HG03460 (cell line): ENCODE measurements around the gene SPATA20.

Experiments used
- ATAC-seq: cut with Tn5 transposase; IDR thresholded peaks from one replicate; pipeline ENCODE4 v1.9.1; 2021; ENCODE audit not compliant: unreplicated experiment

SPATA20 gene

DNA sequence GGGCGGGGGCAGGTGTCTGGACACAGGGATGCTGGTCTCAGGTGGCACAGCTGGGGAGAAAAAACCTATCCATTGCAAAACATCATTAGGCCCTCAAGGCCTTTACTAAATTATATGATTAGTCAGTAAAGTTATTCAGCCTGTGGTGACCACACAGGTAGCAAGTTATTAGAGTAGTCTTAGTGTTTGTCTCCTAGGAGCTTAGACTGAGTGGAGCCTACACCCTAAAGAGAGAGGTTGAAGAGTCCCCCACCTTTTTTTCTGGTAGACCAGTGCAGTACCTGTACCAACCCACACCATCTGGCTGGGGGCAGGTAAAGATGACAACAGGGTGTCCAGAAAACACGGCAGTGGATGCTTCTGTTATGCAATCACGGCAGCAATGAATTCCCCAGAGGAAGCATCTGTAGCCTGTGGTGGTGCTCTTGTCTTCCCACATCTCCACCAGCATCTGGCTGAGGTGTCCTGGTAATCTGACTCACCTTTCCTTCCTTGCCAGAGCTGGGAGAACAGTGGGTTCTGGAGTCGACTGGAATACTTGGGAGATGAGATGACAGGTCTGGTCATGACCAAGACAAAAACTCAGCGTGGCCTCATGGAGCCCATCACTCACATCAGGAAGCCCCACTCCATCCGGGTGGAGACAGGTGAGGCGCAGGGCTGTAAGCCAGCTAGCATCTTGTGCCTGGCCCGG lies 27.7 kb upstream of the SPATA20 start:
- ATAC-seq = no peak

DNA sequence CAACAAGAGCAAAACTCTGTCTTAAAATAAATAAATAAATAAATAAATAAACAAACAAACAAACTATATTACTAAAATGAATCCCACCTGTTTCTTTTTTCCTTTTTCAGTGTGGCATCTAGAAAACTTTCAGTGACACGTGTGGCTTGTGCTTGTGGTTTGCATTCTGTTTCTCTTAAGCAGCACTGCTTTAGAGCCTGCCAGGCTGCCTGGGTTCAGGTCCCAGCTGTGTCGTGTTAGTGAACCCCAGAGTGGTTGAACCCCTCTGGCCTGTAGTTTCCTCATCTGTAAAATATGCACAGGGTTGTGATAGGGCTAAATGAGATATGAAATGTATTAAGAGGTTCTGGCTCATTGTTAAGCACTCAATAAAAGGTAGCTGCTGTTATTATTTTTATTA lies 26.5 kb upstream of the SPATA20 start:
- no peak for ATAC-seq

DNA sequence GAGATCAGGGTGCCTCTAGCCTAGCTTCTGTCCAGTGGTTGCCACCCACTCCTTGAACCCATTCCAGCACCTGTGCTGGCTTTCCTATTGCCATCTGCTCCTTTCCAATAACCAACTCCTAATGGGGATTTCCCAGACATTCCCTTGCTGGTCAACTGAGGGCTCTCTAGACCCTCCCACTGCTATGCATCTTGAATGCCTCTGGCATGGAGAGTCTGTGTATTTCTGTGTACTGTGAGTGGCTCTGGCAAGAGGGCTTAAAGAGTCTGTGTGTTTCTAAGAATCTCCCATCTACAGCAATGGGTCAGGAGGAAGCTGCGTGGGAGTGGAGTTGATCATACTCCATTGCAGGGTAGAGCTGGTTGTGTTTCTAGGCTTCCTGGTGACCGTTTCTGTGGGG lies 25.5 kb upstream of the SPATA20 start:
- ATAC-seq = no peak

DNA sequence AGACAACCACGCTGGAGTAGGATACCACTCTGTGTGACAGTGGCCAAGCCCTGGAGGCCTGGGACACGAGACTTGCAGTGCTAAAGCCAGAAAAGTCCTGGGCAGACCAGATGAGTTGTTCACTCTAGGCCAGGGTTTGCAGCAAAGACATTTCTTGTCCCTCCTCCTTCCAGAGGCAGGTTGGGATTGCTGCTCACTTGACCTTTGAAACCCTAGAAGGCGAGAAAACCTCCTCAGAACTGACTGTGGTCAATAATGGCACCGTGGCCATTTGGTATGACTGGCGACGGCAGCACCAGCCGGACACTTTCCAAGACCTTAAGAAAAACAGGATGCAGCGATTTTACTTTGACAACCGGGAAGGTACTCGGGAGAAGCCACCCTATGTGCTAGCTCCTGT lies 24.2 kb upstream of the SPATA20 start:
- no peak for ATAC-seq

DNA sequence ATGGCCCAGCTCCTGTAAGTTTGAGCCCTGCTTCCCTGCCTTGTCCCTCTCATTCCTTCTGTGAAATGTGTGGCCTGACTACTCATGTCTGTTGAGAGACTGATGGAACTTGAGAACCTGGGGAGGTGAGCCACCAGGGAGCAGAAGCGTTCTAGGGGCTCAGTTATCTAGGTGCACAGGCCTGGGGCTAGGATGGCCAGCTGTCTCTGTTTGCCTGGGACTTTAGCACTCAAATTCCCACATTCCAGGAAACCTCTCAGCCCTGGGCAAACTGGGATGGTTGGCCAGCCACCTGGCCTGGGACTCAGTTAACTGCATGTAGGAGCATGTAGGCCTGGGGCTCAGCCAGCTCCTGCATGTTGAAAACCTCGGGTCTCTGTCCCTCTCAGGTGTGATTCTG lies 23.8 kb upstream of the SPATA20 start:
- no peak for ATAC-seq

DNA sequence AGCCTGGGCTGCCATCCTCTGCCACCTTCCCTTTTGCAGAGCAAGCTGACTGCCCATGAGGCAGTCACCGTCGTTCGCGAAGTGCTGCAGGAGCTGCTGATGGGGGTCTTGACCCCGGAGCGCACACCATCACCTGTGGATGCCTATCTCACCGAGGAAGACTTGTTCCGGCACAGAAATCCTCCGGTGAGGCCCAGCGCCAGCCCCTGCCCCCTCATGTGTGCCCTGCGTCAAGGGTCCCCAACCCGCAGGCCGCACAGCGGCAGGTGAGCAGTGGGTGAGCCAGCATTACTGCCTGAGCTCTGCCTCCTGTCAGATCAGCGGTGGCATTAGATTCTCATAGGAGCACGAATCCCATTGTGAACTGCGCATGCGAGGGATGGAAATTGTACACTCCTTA lies 22.1 kb upstream of the SPATA20 start:
- no peak for ATAC-seq

DNA sequence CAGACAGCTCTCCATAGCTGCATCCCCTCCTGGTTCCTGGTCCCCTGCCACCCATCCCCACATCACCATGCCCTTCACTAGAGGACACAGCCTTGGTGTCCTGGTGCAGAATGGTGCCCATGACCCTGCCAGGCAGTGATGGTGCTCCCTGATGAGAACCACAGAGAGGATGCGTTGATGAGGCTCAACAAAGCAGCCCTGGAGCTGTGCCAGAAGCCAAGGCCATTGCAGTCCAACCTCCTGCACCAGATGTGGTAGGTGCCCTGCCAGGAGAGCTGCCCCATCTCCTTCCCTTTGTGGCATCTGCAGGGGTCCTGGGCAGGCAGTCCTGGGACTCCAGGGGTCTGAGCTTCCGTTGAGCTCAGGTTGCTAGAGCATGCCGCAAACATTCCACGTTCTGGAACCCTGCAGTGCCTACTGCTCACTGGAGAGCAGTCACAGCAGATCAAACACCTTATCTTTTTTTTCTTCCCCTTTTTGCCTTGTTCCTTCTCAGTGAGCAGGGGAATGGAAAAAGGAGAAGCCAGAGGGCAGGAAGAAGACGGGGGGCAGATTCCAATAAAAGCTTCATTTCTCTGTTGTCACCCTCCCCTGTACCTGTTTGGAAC lies 19.7 kb upstream of the SPATA20 start:
- no peak for ATAC-seq

DNA sequence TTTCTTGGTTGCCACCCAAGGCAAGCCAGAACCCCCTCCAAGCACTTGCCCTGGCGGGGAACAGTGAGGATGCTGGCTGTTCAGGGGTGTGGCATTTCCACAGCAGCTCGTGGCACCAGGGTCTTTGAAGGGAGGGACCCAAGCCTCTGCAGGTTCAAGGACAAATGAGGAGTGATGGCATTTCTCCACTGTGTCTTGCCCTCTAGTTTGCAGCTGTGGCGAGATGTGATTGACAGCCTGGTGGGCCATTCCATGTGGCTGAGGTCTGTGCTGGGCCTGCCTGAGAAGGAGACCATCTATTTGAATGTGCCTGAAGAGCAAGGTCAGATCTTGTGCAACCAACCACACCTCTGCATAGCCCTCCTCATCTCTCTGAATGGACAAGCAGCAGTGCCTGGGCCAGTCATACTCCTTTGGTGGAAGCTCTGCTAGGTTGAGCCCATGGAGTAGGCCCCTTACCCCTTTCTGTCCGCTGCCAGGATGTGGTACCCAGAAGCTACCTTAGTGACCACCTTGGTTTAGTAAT lies 19.0 kb upstream of the SPATA20 start:
- ATAC-seq = no peak

DNA sequence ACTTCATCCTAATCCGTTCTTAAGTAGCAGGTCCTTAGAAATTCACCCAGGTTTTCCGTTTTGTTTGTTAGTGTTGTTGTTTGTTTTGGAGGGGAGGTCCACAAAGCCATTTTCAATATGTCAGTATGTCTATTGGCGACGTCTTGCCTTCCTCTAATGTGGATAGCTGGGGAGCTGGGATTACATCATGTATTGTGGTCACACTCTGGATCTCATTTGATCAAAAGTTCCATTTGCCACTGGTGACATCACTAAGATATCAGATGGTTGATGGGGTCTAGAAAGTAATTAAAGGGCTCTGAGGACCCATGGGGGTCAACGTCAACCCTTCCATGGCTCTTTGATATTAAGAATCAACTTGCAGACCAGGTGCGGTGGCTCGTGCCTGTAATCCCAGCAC lies 17.1 kb upstream of the SPATA20 start:
- ATAC-seq = no peak

DNA sequence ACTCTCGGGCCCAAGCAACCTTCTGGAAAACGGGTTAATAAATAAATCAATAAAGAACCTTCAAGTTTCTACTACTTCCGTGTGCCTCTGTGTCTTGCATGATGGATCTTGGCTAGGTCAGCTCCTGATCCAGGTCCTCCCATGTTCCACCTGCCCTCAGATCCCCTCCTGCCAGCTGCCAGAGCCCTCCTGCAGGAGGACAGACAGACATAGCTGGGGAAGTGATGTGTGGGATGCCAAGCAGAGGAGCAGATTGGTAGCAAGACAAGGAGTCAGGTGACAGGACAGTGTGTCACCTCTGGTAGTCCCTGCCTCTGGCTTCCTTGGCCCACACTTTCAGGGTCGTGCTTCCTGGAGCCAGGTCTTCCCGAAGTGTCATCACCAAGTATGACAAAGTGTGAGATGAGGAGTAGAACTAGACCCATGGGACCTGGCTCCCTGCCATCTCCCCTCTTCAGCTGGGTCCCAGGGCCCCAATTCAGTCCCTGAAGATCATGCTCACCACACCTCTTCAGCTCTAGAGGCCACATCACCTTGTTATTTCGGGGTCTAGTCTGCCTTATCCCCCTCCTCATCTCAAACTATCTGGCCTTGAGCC lies 15.4 kb upstream of the SPATA20 start:
- ATAC-seq = no peak

DNA sequence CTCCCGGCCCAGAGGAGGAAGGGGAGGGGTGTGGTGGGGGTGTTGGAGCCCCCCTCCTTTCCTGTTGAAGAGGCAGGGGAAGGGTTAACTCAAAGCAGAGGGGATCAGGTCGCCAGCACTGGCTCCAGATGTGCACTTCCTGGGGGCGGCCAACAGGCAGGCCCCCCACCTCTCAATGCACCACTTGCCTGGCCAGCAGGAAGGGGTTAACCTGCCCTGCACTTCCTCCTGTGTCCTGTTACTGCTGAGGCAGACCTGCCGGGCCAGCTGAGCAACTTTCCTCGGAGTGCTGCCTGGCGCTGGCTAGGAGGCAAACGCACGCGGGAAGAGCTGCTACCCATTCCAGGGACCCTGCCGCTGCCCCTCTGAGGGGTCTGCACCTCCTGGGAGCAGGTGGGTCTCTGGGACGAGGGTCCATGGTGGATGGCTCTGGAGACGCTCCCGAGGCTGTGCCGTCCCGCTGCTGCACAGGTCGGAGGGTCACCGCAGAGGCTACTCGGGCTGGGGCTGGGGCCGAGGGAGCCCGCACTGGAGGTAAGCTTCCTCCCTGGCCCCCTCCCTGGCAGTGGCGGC lies 14.4 kb upstream of the SPATA20 start, which contains the start of gene EPN3:
EPN3 (plus strand) TSS at position 284 of the 573 bp plus-strand sequence. CDS start 3,822 bp downstream, outside the sequence.
- no peak for ATAC-seq

DNA sequence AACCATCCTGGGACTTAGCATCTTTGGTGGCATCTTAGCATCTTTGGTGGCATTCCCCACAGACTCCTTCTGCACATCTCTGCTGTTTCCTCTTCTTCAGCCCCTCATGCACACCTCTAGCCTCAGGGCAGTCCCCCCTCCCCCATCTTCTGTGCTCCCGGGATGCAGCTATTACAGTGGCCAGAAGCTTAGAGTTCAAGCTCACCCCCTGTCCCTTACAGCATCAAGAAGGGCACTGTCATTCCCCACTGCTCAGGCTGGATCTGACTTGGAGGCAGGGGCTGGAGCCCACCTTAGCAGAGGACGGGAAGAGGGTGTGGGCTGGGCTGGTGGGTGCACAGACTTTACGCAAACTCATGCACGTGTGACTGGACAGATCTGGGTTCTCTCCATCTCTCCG lies 13.8 kb upstream of the SPATA20 start:
- no peak for ATAC-seq

DNA sequence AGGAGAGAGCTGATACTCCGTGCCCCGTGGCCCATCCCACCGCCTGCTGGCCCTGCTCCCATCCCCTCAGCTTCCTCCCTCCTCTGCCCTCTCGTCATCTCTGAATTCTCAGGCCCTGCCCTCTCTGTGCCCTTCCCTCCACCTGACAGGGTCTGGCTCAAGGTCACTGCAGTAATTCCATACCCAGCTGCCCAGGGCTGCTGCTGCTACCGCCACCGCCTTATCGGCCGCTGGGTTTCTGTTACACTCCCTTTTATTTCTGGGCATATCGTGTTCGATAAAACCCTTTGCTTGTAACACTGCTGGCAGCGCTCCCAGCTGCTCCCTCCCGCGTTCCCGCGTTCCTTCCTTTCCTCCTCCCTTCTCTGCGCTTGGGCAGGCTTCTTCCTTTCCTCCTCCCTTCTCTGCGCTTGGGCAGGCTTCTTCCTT lies 13.2 kb upstream of the SPATA20 start:
- ATAC-seq = no peak

DNA sequence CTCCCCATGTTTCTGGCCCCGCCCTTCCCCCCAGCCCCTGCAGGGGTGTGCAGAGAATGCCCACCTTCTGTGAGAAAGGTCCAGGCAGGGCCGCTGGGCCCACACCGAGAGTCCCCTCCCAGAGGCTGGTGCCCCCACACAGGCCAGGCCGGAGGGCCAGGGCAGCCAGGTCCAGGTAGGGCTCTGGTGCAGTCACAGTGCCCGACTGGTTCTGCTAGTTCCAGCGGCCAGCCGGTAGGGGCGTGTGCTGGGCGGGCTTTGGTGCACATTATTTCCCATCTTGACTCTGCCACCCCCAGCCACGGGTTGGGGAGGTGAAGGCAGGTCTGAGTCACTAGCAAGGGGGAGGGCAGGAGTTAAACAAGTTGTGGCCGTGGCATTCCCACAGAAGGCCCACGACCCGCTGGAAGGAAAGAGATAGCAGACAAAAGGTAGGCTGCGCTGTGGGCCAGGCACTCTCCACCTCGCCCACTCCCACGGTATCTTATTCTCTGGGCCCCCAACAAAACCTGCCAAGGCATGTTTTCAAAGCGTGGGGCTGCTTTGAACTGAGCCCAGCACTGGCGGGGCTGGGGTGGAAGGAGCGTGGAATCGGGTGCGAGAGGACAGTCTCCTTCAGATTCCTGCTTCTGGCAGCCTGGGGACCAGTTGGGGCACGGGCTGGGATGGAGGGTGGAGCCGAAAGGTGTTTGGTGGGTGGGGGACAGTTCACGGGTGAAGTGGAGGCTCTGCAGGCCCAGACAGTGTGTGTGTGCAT lies 12.6 kb upstream of the SPATA20 start:
- ATAC-seq = no peak

DNA sequence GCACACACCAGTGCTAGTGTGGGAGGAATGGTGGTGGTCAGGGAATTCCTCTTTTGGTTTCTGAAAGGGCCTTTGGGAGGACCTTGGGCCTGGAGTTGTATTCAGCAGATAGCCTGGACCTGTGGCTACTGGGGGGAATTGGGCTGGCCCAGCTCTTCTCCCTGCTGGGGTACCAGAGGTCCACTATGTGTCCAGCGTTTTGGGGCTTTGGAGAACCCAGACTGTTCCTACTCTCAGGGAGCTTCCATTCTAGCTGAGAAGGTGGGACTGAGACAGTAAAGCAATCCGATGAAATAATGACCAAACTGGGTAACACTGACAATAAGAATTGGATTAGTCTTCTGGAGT lies 12.0 kb upstream of the SPATA20 start:
- no peak for ATAC-seq

DNA sequence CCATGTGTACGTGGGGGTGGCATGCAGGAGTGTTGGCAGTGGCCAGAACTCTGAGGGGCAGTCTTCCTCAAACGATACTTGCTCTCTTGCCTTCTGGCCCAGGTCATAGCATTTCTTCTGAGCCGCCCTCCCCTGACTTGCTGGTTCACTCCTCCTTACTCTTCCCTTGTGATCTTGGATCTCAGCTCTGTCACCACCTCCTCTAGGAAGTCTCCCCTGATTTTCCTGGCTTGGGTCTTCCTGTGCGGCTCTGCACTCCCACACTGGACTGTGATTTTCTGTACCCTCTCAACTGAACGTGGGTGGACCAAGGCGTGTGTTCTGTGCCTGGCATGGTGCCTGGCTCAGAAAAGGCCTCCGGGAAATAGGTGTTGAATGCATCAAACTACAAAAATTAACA lies 11.6 kb upstream of the SPATA20 start:
- no peak for ATAC-seq

DNA sequence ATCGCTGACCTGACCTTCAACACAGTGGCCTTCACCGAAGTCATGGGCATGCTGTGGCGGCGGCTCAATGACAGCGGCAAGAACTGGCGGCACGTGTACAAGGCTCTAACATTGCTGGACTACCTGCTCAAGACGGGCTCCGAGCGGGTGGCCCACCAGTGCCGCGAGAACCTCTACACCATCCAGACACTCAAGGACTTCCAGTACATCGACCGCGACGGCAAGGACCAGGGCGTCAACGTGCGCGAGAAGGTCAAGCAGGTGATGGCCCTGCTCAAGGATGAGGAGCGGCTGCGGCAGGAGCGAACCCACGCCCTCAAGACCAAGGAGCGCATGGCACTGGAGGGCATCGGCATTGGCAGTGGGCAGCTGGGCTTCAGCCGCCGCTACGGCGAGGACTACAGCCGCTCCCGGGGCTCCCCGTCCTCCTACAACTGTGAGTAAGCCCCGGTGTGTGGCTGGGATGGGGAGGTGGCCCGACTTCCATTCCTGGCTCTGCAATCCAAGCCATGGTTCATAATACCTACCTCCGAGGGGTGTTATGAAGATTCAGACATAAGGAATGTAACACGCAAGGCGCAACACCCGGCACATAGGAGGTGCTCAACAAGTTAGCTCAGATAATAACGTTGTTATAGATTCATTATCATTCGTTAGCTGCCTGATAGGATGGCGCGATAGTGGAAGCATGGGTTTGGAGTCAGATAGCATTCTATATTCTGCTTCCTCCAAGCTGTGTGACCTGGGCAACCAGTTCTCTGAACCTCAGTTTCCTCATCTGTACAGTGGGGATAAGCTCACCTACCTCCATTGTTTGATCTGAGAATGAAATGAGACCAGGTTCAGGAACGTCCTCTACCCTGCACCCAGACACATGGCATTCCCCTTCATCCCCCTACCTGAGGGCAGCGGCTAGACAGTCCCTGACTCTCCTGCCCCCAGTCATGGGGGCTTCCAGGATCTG lies 10.0 kb upstream of the SPATA20 start:
- no peak for ATAC-seq

DNA sequence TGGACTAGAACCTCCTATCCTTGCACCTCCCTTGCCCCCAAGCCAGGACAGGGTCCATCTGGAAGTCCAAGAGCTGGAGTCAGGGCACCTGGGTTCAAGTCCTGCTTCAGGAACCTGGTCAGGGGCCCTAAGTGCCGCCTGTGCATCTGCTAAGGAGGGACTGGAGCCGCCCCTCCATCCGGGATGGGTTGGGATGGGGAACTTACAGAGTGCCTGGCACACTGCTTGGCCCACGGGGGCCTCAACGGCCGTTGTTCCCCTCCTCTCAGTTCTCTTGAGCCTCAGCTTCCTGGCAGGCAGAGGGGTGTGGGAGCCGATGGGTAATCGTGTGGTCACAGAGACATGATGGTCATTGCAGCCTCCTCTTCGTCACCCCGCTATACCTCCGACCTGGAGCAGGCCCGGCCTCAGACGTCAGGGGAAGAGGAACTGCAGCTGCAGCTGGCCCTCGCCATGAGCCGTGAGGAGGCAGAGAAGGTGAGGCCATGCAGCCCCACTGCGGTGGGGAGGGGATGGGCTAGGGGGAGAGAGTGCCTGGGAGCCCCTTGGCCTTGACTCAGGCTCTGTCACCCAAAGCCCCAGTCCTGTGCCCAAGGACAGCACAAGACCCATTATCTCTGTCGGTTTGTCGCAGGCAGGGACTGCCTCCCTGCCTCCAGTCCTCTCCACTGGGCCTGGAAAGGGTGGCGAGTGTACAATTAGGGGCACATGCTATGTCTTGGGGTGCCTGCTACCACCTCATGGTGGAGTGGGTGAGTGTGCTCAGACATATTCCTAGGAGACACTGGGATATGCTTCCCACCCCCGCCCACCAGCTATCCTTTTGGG lies 9.0 kb upstream of the SPATA20 start:
- ATAC-seq = no peak
